Raji (cell line): ENCODE results near the gene NBEAL1.

Source experiments
- POLR2A ChIP-seq: IDR thresholded peaks from 2 replicates; pipeline ENCODE4 v1.6.1; 2011; ENCODE audit warnings: low read depth, low read length, control low read depth; ENCODE audit not compliant: insufficient read depth

NBEAL1 gene

DNA sequence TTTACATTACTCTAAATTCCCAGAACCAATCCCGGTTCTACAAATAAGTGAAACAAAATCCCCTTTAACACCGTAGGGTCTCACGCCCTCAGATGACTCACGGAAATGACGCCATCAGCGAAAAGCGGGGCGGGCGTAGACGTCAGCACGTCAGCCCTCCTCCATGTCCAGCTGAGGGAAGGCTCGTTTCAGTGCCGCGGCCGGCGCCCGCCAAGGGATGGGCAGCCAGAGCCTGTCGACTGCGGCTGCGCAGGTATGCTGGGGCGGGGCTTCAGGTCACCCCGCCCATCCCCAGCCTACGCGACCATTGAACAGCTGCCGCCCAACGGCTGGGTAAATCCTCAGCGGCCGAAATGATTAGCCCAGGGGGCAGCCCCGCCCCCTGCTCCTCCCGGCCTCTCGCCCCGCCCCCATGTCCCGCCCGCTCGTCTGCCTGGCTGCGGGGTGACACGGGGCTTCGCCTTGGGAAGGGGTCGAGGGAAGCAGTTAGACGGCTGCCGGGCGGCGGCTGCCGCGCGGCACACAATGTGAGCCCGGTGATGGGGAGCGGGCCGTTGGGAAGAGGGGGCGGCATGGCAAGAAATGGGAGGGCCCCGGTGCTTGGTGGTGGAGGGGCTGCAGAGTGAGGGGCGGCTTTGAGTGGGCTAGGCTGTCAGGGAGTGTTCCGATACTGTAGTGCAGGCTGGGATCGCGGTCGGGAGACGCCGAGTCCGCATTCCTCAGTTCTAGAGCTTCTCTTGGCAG is at the start of gene NBEAL1:
Gene NBEAL1 (plus strand): TSS at position 420 of the 744 bp plus-strand sequence. CDS start 1,510 bp downstream, outside the sequence.
- TF ChIP-seq POLR2A = peak; percentile 71

DNA sequence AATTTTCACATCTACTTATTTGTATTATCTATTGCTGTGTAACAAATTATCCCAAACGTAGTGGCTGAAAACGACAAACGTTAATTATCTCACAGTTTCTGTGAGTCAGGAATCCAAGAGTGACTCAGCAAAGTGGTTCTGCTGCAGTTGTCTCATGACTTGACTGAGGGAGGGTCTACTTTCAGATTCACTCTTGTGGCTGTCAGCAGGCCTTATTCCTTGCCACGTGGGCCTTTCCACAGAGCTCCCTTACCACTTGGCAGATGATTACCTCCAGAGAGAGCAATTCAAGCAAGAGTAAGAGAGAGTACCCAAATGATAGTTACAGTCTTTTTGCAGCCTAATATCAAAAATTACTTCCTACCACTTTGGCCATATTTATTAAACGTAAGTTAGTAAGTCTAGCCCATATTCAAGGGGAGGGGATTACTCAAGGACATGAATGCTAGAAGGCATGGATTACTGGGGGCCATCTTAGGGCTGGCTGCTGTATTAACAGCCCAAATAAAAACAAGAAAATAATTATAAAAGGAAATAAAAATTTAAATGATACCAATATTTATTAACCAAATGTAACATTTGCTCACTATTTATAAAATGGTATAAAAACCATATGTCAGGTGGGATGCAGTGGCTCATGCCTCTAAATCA is 48.7 kb upstream of the NBEAL1 start:
- no peak for TF ChIP-seq POLR2A

DNA sequence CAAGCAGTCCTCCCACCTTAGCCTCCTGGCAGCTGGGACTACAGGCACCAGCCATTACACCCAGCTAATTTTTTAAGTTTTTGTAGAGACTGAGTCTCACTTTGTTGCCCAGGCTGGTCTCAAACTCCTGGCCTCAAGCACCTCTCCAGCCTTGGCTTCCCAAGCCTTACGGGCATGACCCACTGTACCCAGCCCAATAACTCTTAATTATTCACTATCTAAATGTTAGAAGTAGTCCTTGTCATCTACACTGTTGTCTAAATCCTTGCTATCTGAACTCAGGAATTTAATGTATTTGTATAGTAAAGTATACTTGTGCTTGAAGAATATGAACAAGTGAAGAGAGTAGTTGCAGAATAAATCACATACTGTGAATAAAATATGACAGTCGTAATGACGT is 37.9 kb upstream of the NBEAL1 start:
- no peak for TF ChIP-seq POLR2A

DNA sequence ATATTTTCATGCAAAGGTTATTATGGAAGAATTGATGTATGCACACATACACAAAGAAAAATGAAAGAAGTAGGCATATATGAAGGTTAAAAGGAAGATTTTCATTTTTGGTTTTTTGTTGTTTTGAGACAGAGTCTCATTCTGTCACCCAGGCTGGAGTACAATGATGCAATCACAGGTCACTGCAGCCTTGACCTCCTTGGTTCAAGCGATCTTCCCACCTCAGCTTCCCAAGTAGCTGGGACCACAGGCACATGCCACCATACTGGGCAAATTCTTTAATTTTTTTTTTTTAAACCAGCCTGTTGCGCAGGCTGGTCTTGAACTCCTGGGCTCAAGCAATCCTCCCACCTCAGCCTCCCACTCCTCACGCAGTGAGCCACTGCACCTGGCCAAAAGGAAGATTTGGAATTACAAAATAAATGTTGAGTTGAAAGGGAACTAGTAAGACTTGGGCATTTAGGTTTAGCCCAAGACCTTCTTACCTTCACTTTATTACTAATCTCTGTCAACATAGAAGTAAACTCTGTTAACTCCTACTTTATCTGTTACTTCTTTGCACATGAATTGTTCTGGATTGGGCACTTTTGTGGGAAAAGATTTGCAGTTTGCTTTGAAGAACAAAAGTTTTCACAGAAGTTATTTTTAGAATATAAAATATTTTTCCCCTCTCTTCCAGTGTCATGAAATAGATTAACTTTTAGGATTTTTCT is 31.7 kb upstream of the NBEAL1 start:
- TF ChIP-seq POLR2A = no peak

DNA sequence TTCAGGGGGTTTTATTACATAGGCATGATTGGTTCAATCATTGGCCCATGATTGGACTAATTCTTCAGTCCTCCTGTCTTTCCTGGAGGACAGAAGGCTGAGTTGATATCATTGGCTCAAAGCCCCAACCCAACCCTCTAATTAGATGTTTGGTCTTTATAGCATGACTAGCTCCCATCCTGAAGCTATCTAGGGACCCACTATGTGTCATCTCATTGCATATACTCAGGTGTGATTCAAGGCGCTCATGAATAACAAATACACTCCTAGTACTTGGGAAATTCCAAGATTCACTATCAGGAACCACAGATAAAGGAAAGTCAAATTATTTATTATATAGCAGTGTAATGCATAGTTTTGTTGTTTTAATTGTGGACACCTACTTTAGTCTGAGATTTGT is 24.9 kb upstream of the NBEAL1 start:
- TF ChIP-seq POLR2A = no peak

DNA sequence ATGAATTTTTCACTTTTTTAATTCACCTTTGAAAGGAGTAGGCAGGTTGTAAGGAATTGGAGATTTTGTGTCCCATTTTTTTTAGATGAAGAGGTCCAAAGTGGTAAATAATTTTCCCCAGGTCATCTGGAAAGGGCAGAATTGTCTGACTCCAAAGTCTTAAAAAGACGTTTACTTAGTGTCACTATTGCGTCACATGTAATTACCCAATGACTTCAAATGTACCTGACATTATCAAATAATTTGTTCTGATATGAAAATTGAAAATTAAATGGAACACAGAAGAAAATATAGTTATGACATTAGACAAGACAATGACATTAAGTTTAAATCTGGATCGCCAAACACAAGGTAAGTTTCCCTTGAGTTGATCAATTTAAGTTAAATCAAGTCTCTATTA is 24.2 kb upstream of the NBEAL1 start:
- TF ChIP-seq POLR2A = no peak

DNA sequence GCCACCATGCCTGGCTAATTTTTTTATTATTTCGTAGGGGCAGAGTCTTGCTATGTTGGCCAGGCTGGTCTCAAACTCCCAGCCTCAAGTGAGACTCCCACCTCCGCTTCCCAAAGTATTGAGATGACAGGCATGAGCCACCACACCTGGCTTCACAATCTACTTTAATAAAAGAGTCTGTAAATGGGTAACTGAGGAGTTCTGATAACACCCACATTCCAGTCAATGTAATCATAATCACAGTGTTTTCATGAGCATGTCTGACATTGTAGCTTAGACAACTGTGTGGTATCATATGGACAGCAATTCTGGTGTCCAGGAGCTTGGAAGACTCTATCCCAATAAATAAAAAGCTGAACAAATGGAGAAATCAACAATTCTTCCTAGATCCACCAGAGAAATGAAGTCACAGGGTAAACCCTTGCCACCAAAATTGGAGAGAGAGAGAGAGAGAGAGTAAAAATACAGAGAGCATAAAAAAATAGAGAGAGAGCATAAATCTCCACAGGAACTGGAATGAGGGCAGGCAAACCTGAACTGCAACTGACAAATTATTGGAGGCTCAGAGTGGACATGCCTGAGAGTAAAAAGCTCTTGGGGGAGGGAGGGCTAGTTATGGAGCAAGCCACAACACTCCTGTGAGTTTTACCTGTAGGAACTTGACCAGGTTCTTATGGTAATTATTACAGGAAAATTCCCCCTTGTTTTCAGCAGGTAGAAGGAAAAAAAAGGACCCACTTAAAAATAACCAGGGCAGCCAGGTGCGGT is 12.4 kb upstream of the NBEAL1 start:
- TF ChIP-seq POLR2A = no peak

DNA sequence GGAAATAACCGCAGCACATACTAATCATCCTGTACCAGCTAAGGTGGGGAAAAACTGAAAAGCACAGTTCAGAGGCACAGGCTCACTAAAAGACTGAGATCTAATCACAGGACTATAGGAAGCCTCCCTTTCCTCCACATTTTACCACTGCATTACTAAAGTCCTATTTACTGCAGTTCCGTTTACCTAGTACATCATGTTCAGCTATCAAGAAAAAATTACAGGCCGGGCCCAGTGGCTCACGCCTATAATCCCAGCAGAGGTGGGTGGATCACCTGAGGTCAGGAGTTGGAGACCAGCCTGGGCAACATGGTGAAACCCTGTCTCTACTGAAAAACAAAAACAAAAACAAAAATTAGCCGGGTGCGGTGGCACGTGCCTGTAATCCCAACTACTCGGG is 11.0 kb upstream of the NBEAL1 start:
- TF ChIP-seq POLR2A = no peak

DNA sequence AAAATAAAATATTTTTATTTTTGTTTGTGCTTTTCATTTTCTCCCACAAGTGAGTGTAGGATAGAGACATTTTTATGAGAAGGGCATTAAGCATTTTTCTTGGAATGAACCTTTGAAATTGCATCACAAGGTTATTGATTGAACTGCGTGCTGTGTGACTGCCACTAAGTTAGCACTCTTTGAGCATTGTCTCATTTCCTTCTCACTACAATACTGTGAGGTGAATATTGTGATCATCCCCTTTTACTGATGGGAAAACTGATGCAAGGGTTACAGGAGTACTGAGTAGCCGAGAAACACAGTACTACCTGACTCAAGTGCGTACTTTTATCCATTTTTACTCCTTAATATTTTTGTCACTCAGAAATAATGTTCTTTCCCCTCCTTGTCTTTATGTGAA is 2.0 kb downstream of the NBEAL1 start:
- TF ChIP-seq POLR2A = no peak

DNA sequence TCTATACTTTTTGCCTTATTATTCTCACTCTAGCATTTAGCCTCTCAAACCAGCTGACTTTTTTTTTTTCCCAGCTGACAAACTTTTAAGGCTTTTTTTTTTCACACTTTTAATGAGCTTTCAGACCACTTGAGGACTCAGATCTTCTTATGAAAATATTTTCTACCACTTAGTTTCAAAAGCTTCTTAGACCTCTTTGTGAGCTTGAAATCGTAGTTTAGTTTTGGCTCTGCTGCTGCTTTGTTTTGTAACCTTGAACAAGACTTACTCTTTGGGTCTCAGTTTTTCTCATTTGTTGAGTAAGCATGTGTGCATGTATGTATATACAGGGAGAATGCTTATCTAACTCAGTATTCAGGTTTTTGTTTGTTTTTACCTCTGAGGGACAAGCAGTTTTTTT is 3.5 kb downstream of the NBEAL1 start:
- TF ChIP-seq POLR2A = no peak

DNA sequence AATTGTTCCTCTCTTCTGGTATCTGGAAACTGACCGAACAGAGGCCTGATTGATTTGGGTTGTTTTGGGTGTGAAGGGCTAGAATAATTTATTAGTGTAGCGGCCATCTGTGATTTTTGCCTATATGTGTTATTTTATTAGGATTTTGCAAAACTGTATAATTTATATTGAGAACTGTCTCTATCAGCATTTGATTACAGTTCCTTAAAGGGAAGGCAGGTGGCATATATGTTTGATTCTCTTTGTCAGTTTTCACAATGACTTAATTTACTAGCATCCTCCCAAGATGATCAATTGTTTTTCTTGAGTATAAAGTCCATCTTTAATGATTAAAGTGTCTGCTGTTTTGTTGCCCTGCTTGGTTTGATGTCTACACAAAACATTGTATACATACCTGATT is 4.5 kb downstream of the NBEAL1 start:
- TF ChIP-seq POLR2A = no peak

DNA sequence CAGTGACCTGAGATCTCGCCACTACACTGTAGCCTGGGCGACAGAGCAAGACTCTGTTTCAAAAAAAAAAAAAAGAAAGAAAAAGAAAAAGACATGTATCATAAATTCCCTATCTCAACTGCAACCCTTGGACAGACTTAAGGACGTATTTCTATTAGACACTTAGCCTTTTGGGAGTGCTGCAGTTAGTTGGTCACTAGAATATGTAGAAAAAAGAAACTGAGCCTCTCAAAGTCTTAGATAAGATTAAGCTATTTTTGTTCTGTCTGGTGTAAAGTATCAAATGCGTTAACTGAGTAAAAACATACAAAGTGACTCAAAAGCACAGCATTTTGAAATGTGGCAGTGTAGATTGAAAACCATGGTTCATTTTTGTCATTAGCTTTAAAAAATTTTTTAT is 7.3 kb downstream of the NBEAL1 start:
- TF ChIP-seq POLR2A = no peak

DNA sequence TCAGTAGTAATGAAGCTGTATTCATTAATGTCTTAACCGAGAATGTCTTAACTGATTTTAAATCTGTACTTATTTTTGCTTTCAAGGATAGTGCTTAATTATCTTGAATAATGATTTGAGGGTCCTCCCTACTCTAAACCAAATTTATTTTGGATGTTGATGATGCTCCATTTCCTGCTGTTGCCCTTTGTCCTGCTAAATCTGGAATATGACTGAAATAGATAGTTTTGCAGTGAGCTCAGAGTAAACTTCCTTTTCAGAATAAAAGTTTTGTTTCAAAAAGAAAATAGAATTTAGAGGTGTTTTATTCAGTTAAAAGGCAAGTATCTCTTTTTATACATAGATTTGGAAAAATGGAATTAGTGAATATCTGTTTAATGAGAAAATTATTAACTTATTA is 8.1 kb downstream of the NBEAL1 start:
- TF ChIP-seq POLR2A = no peak

DNA sequence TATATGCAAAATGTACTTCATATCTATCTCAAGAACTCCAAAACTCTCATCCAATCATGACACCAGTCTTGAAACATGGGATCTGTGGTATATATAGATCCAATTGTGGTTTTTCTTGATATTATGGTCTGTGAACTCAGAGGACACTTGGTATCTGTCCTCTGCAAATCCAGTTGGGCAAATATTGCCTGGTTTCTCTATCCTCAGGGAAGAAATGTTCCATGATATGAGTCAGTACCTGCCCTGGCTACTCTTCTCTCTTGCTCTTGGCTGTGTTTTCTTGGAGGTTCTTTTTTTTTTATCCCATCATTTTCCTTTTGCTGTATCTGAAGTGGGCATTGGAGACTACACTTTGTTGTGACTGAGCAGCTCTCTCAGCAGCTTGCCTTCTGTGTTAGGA is 10.9 kb downstream of the NBEAL1 start:
- no peak for TF ChIP-seq POLR2A

DNA sequence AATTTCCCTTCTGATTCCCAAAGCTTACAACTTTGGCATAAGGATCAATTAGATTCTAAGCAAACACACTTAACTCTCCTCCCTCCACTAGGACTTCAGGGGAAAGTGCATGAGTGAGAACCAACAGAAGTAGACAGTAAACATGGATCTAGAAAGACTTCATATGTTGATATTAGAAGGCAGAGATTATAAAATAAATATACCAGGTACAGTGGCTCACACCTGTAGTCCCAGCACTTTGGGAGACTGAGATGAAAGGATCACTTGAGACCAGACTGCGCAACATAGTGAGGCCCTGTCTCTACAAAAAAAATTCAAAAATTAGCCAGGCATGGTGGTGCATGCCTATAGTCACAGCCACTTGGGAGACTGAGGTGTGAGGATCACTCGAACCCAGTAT is 15.9 kb downstream of the NBEAL1 start:
- TF ChIP-seq POLR2A = no peak
